ENCODE results near the gene OSGIN1.

GRCh38 chr16:83937922-83938885 is 14.8 kb upstream of the OSGIN1 start:
- TF ChIP-seq CTCF (IDR thresholded peaks at IDR 0.05; ENCODE audit: insufficient read depth, low read length) (no peak), REST (IDR thresholded peaks at IDR 0.05; ENCODE audit: insufficient replicate concordance, low read depth) (no peak)
